HepG2 (cell line): ENCODE data around the gene PSPH. TPM values are rescaled to one million over a fixed set of nuclear protein-coding genes. Genes with fewer than 3 reads are reported as not detected.

ENCODE experiments used
- ARID5B ChIP-seq: IDR thresholded peaks from 2 replicates; pipeline ENCODE4 v1.4.0; 2020; ENCODE audit warnings: mild to moderate bottlenecking, missing genetic modification reagents
- FOSL2 ChIP-seq: sonication (generic); formaldehyde crosslinking; IDR thresholded peaks from 2 replicates; pipeline ENCODE4 v1.4.0; 2020; ENCODE audit warnings: missing genetic modification reagents
- KDM5B ChIP-seq: sonication (generic); formaldehyde crosslinking; IDR thresholded peaks from 2 replicates; pipeline ENCODE4 v1.4.0; 2020; ENCODE audit warnings: missing genetic modification reagents, mild to moderate bottlenecking, borderline replicate concordance
- NFKB2 ChIP-seq: sonication (generic); formaldehyde crosslinking; IDR thresholded peaks from 2 replicates; pipeline ENCODE4 v1.4.0; 2020; ENCODE audit warnings: missing genetic modification reagents, borderline replicate concordance
- SIX4 ChIP-seq: sonication (generic); formaldehyde crosslinking; IDR thresholded peaks from 2 replicates; pipeline ENCODE4 v1.4.0; 2020; ENCODE audit warnings: missing genetic modification reagents
- STAG1 ChIP-seq: sonication (generic); formaldehyde crosslinking; IDR thresholded peaks from 2 replicates; pipeline ENCODE4 v1.4.0; 2020; ENCODE audit warnings: missing genetic modification reagents
- TMF1 ChIP-seq: sonication (generic); formaldehyde crosslinking; IDR thresholded peaks from 2 replicates; pipeline ENCODE4 v1.8.1; 2022; ENCODE audit warnings: low read depth, missing genetic modification reagents
- ZNF143 ChIP-seq: sonication (generic); formaldehyde crosslinking; IDR thresholded peaks from 2 replicates; pipeline ENCODE4 v1.4.0; 2020; ENCODE audit warnings: missing genetic modification reagents
- ZNF280D ChIP-seq: sonication (generic); formaldehyde crosslinking; IDR thresholded peaks from 2 replicates; pipeline ENCODE4 v1.5.1; 2020; ENCODE audit warnings: mild to moderate bottlenecking, missing genetic modification reagents
- ZNF614 ChIP-seq: IDR thresholded peaks from 2 replicates; pipeline ENCODE4 v1.6.1; 2018; ENCODE audit warnings: missing biosample characterization, missing genetic modification reagents, inconsistent platforms, borderline replicate concordance
- polyA plus RNA-seq, 8 experiments: library from polyadenylated mRNA; depleted of rRNA in 3 of 8; stranded (reverse) in 7 of 8; unstranded in 1 of 8; fragments of >200 nt; fragmentation: Illumina TruSeq in 4 of 8; extraction: Trizol in 4 of 8; gene quantifications; 2 replicates each; pipeline versions ENCODE4 v1.2.1 to v1.2.3, GENCODE V29; 2011 to 2016; ENCODE audit warnings: low read depth in 4 of 8, missing spikeins in 1 of 8, mixed read lengths in 1 of 8; ENCODE audit not compliant: insufficient read depth in 1 of 8
- total RNA-seq, 5 experiments: library from RNA; depleted of rRNA; stranded (reverse); fragments of >200 nt; fragmentation: Illumina TruSeq; extraction: Trizol; gene quantifications; 2 replicates each; pipeline ENCODE4 v1.2.3, GENCODE V29; 2016; ENCODE audit warnings: low read depth in 1 of 5
- TF ChIP-seq, protein P1 (sequence below): sonication (generic); formaldehyde crosslinking; IDR thresholded peaks from 2 replicates; pipeline ENCODE4 v1.9.0; 2021; ENCODE audit warnings: mild to moderate bottlenecking, missing genetic modification reagents
- TF ChIP-seq, protein P2 (sequence below): fragments of 450-650 bp; IDR thresholded peaks from 2 replicates; pipeline ENCODE4 v1.6.1; 2017

PSPH gene
- total and polyA plus RNA-seq, 2 of the 13 experiments (the other 11 are each of a cell fraction or from before 2014, with no cell fraction given): 85.5 to 124 TPM

GRCh38 chr7:56079450-56080185 is 28.4 kb upstream of the PSPH start (continued):
- peak; percentile 19 for TF ChIP-seq ARID5B (CRISPR knock-in tag)
- TF ChIP-seq ZNF614 (CRISPR knock-in tag): peak; percentile 23; the same call in 1 of the 2 replicates
- 0 out of 2 replicates have a peak, but pooled peaks have one; percentile 14 for TF ChIP-seq FOSL2
- TF ChIP-seq, protein P1, sequence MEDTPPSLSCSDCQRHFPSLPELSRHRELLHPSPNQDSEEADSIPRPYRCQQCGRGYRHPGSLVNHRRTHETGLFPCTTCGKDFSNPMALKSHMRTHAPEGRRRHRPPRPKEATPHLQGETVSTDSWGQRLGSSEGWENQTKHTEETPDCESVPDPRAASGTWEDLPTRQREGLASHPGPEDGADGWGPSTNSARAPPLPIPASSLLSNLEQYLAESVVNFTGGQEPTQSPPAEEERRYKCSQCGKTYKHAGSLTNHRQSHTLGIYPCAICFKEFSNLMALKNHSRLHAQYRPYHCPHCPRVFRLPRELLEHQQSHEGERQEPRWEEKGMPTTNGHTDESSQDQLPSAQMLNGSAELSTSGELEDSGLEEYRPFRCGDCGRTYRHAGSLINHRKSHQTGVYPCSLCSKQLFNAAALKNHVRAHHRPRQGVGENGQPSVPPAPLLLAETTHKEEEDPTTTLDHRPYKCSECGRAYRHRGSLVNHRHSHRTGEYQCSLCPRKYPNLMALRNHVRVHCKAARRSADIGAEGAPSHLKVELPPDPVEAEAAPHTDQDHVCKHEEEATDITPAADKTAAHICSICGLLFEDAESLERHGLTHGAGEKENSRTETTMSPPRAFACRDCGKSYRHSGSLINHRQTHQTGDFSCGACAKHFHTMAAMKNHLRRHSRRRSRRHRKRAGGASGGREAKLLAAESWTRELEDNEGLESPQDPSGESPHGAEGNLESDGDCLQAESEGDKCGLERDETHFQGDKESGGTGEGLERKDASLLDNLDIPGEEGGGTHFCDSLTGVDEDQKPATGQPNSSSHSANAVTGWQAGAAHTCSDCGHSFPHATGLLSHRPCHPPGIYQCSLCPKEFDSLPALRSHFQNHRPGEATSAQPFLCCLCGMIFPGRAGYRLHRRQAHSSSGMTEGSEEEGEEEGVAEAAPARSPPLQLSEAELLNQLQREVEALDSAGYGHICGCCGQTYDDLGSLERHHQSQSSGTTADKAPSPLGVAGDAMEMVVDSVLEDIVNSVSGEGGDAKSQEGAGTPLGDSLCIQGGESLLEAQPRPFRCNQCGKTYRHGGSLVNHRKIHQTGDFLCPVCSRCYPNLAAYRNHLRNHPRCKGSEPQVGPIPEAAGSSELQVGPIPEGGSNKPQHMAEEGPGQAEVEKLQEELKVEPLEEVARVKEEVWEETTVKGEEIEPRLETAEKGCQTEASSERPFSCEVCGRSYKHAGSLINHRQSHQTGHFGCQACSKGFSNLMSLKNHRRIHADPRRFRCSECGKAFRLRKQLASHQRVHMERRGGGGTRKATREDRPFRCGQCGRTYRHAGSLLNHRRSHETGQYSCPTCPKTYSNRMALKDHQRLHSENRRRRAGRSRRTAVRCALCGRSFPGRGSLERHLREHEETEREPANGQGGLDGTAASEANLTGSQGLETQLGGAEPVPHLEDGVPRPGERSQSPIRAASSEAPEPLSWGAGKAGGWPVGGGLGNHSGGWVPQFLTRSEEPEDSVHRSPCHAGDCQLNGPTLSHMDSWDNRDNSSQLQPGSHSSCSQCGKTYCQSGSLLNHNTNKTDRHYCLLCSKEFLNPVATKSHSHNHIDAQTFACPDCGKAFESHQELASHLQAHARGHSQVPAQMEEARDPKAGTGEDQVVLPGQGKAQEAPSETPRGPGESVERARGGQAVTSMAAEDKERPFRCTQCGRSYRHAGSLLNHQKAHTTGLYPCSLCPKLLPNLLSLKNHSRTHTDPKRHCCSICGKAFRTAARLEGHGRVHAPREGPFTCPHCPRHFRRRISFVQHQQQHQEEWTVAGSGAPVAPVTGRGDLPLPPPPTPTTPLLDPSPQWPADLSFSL (CRISPR knock-in tag): no peak
- TF ChIP-seq STAG1 (CRISPR knock-in tag): peak; percentile 58
- TF ChIP-seq ZNF280D (CRISPR knock-in tag): no peak
- peak; percentile 49; the same call in 1 of the 2 replicates for TF ChIP-seq ZNF143 (CRISPR knock-in tag)
- TF ChIP-seq KDM5B (CRISPR knock-in tag): no peak; the same call in 1 of the 2 replicates
- TF ChIP-seq SIX4 (CRISPR knock-in tag): no peak
- no peak for TF ChIP-seq NFKB2
- no peak for TF ChIP-seq TMF1 (CRISPR knock-in tag)
- TF ChIP-seq, protein P2, sequence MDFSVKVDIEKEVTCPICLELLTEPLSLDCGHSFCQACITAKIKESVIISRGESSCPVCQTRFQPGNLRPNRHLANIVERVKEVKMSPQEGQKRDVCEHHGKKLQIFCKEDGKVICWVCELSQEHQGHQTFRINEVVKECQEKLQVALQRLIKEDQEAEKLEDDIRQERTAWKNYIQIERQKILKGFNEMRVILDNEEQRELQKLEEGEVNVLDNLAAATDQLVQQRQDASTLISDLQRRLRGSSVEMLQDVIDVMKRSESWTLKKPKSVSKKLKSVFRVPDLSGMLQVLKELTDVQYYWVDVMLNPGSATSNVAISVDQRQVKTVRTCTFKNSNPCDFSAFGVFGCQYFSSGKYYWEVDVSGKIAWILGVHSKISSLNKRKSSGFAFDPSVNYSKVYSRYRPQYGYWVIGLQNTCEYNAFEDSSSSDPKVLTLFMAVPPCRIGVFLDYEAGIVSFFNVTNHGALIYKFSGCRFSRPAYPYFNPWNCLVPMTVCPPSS: no peak
